Natural killer cell treated with Interleukin-12 subunit alpha and Interleukin-12 subunit beta and Interleukin-15 and Interleukin-18, amount 100 ng/mL, for 72 hours (primary cell): Measurements from ENCODE around the gene KCNH5. TPM values are rescaled to one million over a fixed set of nuclear protein-coding genes. Genes with fewer than 3 reads are reported as not detected.

Source experiments
- ATAC-seq, 2 donors: fragments of 150-1000 bp; cut with Tn5 transposase in 1 of 2; sonication (Bioruptor Pico), chemical (Tn5 transposase) in 1 of 2; 2 replicates each; pipeline ENCODE4 v1.10.0; 2021
- DNase-seq: peaks from one replicate; pipeline ENCODE4 v3.0.0; 2022; ENCODE audit warnings: low spot score
- H3K27ac Mint-ChIP-seq, 2 donors: 1 replicate in 1 of 2; 2 replicates in 1 of 2; pipeline ENCODE4 v1.8.0; 2022; ENCODE audit warnings: mixed read lengths in 2 of 2, mild to moderate bottlenecking in 1 of 2, moderate library complexity in 1 of 2
- H3K27me3 Mint-ChIP-seq, 2 donors: 1 replicate in 1 of 2; 2 replicates in 1 of 2; pipeline ENCODE4 v1.8.0; 2022; ENCODE audit warnings: mixed read lengths in 2 of 2
- H3K36me3 Mint-ChIP-seq: one replicate; pipeline ENCODE4 v1.8.0; 2022; ENCODE audit warnings: mixed read lengths
- H3K4me1 Mint-ChIP-seq, 2 donors: 1 replicate in 1 of 2; 2 replicates in 1 of 2; pipeline ENCODE4 v1.8.0; 2022; ENCODE audit warnings: low read depth in 2 of 2, mixed read lengths in 2 of 2, mild to moderate bottlenecking in 1 of 2
- H3K4me3 Mint-ChIP-seq: one replicate; pipeline ENCODE4 v1.8.0; 2022; ENCODE audit warnings: mixed read lengths
- H3K9me3 Mint-ChIP-seq: 2 replicates; pipeline ENCODE4 v1.8.0; 2022; ENCODE audit warnings: mixed read lengths
- total RNA-seq, 2 donors: library from RNA; stranded (reverse); gene quantifications; one replicate each; pipeline ENCODE4 v1.2.3, GENCODE V29; 2022

The KCNH5 gene
- total RNA-seq, 2 donors from 2014 or later, result not detected

GRCh38 chr14:62658631-62659030, 386.6 kb downstream of the KCNH5 start:
- Mint-ChIP-seq H3K27ac (no peak overlapping the region), H3K4me3 (no peak overlapping the region)
- ATAC-seq, result no peak

GRCh38 chr14:62657376-62657775, 387.9 kb downstream of the KCNH5 start:
- Mint-ChIP-seq H3K27me3 (no peaks in the 10 kb centered on the region), H3K4me1 (no peaks in the 10 kb centered on the region), H3K36me3 (no peaks in the 10 kb centered on the region), H3K27ac (no peak overlapping the region), H3K4me3 (no peak overlapping the region), H3K9me3 (peaks cover 22% of the 10 kb centered on the region)
- DNase-seq (no peak), ATAC-seq (no peak)

More at GRCh38 chr14:62658631-62659030, 386.6 kb downstream of the KCNH5 start:
- Mint-ChIP-seq H3K27me3 (no peaks in the 10 kb centered on the region), H3K9me3 (peaks cover 22% of the 10 kb centered on the region), H3K4me1 (no peaks in the 10 kb centered on the region), H3K36me3 (no peaks in the 10 kb centered on the region)
- no peak for DNase-seq

- Mint-ChIP-seq H3K9me3 (peaks cover 16% of the 10 kb centered on the region), H3K4me3 (no peak overlapping the region), H3K27ac (no peak overlapping the region), H3K36me3 (no peaks in the 10 kb centered on the region), H3K27me3 (no peaks in the 10 kb centered on the region), H3K4me1 (no peaks in the 10 kb centered on the region)
- no peak for DNase-seq
- ATAC-seq, result no peak
Measured at GRCh38 chr14:62655166-62655565, 390.1 kb downstream of the KCNH5 start.

- no peaks in the 10 kb centered on the region for H3K27me3 Mint-ChIP-seq
- peaks cover 19% of the 10 kb centered on the region for H3K9me3 Mint-ChIP-seq
- H3K36me3 Mint-ChIP-seq, result no peaks in the 10 kb centered on the region
- no peak overlapping the region for H3K27ac Mint-ChIP-seq
- ATAC-seq (no peak), DNase-seq (no peak)
- no peaks in the 10 kb centered on the region for H3K4me1 Mint-ChIP-seq
- H3K4me3 Mint-ChIP-seq, result no peak overlapping the region
Measured at GRCh38 chr14:62654641-62655040, 390.6 kb downstream of the KCNH5 start.

Other genes starting within 250 kb of the KCNH5 start
- not detected for gene RHOJ, start 159.0 kb upstream of the KCNH5 start, total RNA-seq